HepG2 (cell line): ENCODE results near the gene GDPD4. TPM values are rescaled to one million over a fixed set of nuclear protein-coding genes. Genes with fewer than 3 reads are reported as not detected.

Source experiments
- ATAC-seq: fragments of 200-7000 bp; cut with Tn5 transposase; 3 replicates; pipeline ENCODE4 v1.9.1; 2020; ENCODE audit warnings: mild to moderate bottlenecking, moderate library complexity
- BruUV-seq: library from RNA; stranded (reverse); fragments of 400-500 nt; replicated peaks from 2 replicates; lab custom pipeline; 2021; lab: Mats Ljungman, UMichigan
- CTCF ChIA-PET: fragments of 300-600 bp; formaldehyde crosslinking; extraction: SDS; loops from one replicate; lab custom pipeline; 2021; ENCODE audit warnings: low total read pairs, inconsistent platforms, low intra/inter-chr PET ratio; lab: Yijun Ruan, JAX
- POLR2A ChIA-PET: fragments of 350-600 bp; sonication (Branson Sonifier 250); formaldehyde crosslinking; loops from one replicate; lab custom pipeline; 2020; ENCODE audit warnings: antibody characterized with exemption, inconsistent platforms; lab: Yijun Ruan, JAX
- DNase-seq: peaks from one replicate; pipeline ENCODE4 v3.0.0-alpha.2; 2015; ENCODE audit warnings: low spot score
- FAIRE-seq: peaks from 3 replicates; lab custom pipeline; 2011; peaks lifted over from hg19 to GRCh38; lab: Jason Lieb, UNC
- H2AFZ ChIP-seq: one replicate; pipeline ENCODE4 v1.6.1; 2011; ENCODE audit warnings: low read length, inconsistent platforms
- H3K27ac ChIP-seq: fragments of 300-600 bp; 3 replicates; pipeline ENCODE4 v1.8.0; 2011; ENCODE audit warnings: mixed run types, mild to moderate bottlenecking, mixed read lengths, low read length, inconsistent platforms; ENCODE audit not compliant: insufficient read depth; ENCODE audit errors: extremely low read length
- H3K27me3 ChIP-seq, 2 experiments: fragments of 200-600 bp in 1 of 2; 2 replicates in 1 of 2; 3 replicates in 1 of 2; pipeline versions ENCODE4 v1.6.0 to v1.8.0; 2011; ENCODE audit warnings: low read length in 2 of 2, mild to moderate bottlenecking in 2 of 2, moderate library complexity in 2 of 2, inconsistent platforms in 1 of 2; ENCODE audit not compliant: insufficient read depth in 2 of 2, control insufficient read depth in 1 of 2
- H3K36me3 ChIP-seq, 2 experiments: fragments of 200-600 bp in 1 of 2; replicated peaks in 1 of 2; 2 replicates in 1 of 2; 3 replicates in 1 of 2; pipeline versions ENCODE4 v1.5.1 to v1.8.0; 2011; ENCODE audit warnings: low read length in 2 of 2, inconsistent platforms in 1 of 2; ENCODE audit not compliant: insufficient read depth in 2 of 2, control insufficient read depth in 1 of 2
- H3K4me1 ChIP-seq: 2 replicates; pipeline ENCODE4 v1.5.1; 2012; ENCODE audit warnings: low read length, inconsistent platforms; ENCODE audit not compliant: insufficient read depth
- H3K4me2 ChIP-seq: 2 replicates; pipeline ENCODE4 v1.6.0; 2011; ENCODE audit warnings: low read depth, low read length, inconsistent platforms
- H3K4me3 ChIP-seq, 3 experiments: fragments of 200-600 bp in 1 of 3; sonication (generic), shearing (Covaris generic) in 1 of 3; replicated peaks in 1 of 3; 2 replicates each; pipeline ENCODE4 v1.5.1; 2011 to 2016; ENCODE audit warnings: low read length in 3 of 3, inconsistent platforms in 2 of 3, low read depth in 2 of 3, mild to moderate bottlenecking in 2 of 3, control low read depth in 1 of 3, mixed read lengths in 1 of 3; ENCODE audit not compliant: insufficient read depth in 1 of 3
- H3K79me2 ChIP-seq: one replicate; pipeline ENCODE4 v1.6.1; 2011; ENCODE audit warnings: low read length, inconsistent platforms; ENCODE audit not compliant: insufficient read depth
- H3K9ac ChIP-seq: 2 replicates; pipeline ENCODE4 v1.6.0; 2011; ENCODE audit warnings: mild to moderate bottlenecking, low read depth, low read length, inconsistent platforms; ENCODE audit not compliant: insufficient read depth
- H3K9me3 ChIP-seq: 2 replicates; pipeline ENCODE4 v1.5.1; 2012; ENCODE audit warnings: mild to moderate bottlenecking, low read length
- H4K20me1 ChIP-seq: 2 replicates; pipeline ENCODE4 v1.6.0; 2011; ENCODE audit warnings: inconsistent platforms, mild to moderate bottlenecking, low read length, moderate library complexity; ENCODE audit not compliant: insufficient read depth
- CAMTA2 ChIP-seq: sonication (generic); formaldehyde crosslinking; IDR thresholded peaks from 2 replicates; pipeline ENCODE4 v1.4.0; 2020; ENCODE audit warnings: mild to moderate bottlenecking, missing genetic modification reagents, borderline replicate concordance
- KLF13 ChIP-seq: sonication (generic); formaldehyde crosslinking; IDR thresholded peaks from 2 replicates; pipeline ENCODE4 v1.4.0; 2020; ENCODE audit warnings: mild to moderate bottlenecking, missing genetic modification reagents
- MAF1 ChIP-seq: sonication (generic); formaldehyde crosslinking; IDR thresholded peaks from 2 replicates; pipeline ENCODE4 v1.5.0; 2020; ENCODE audit warnings: missing genetic modification reagents, borderline replicate concordance
- RARA ChIP-seq: IDR thresholded peaks from 2 replicates; pipeline ENCODE4 v1.6.1; 2016; ENCODE audit warnings: missing genetic modification reagents, missing compliant biosample characterization
- SMYD3 ChIP-seq: sonication (generic); formaldehyde crosslinking; IDR thresholded peaks from 2 replicates; pipeline ENCODE4 v1.8.1; 2023; ENCODE audit warnings: mild to moderate bottlenecking, missing genetic modification reagents
- ZFP90 ChIP-seq: sonication (generic); formaldehyde crosslinking; IDR thresholded peaks from 2 replicates; pipeline ENCODE4 v1.8.0; 2022; ENCODE audit warnings: missing genetic modification reagents, mild to moderate bottlenecking, inconsistent platforms, borderline replicate concordance
- ZNF558 ChIP-seq: sonication (generic); formaldehyde crosslinking; IDR thresholded peaks from 2 replicates; pipeline ENCODE4 v1.9.0; 2022; ENCODE audit warnings: mild to moderate bottlenecking, missing genetic modification reagents, borderline replicate concordance
- ZNF569 ChIP-seq: sonication (generic); formaldehyde crosslinking; IDR thresholded peaks from 2 replicates; pipeline ENCODE4 v1.5.0; 2020; ENCODE audit warnings: mild to moderate bottlenecking, missing genetic modification reagents, moderate library complexity, borderline replicate concordance
- ZNF660 ChIP-seq: sonication (generic); formaldehyde crosslinking; IDR thresholded peaks from 2 replicates; pipeline ENCODE4 v1.5.1; 2020; ENCODE audit warnings: mild to moderate bottlenecking, low read depth, missing genetic modification reagents, borderline replicate concordance
- ZNF674 ChIP-seq: sonication (generic); formaldehyde crosslinking; IDR thresholded peaks from 2 replicates; pipeline ENCODE4 v1.5.0; 2020; ENCODE audit warnings: low read depth, mild to moderate bottlenecking, missing genetic modification reagents
- ZNF747 ChIP-seq: sonication (generic); formaldehyde crosslinking; IDR thresholded peaks from 2 replicates; pipeline ENCODE4 v1.8.1; 2023; ENCODE audit warnings: missing genetic modification reagents, mild to moderate bottlenecking, borderline replicate concordance
- WGBS: methylation state at CpG from one replicate; pipeline ENCODE4 v1.1.6; 2017; ENCODE audit warnings: low lambda C conversion rate; 5-methylcytosine and 5-hydroxymethylcytosine counted together
- in situ Hi-C: cut with HindIII; loops from 2 replicates; pipeline ENCODE4 v1.10.0; 2017; ENCODE audit warnings: low pct_unique_long_range_greater_than_20kb; ENCODE audit not compliant: extremely low pct_ligation_motif_present
- intact Hi-C: fragments of 100-400 bp; cut with micrococcal nuclease; formaldehyde crosslinking; loops from one replicate; pipeline ENCODE4 v1.10.0; 2022; ENCODE audit not compliant: unreplicated experiment
- polyA plus RNA-seq, 8 experiments: library from polyadenylated mRNA; depleted of rRNA in 3 of 8; stranded (reverse) in 7 of 8; unstranded in 1 of 8; fragments of >200 nt; fragmentation: Illumina TruSeq in 4 of 8; extraction: Trizol in 4 of 8; gene quantifications; 2 replicates each; pipeline versions ENCODE4 v1.2.1 to v1.2.3, GENCODE V29; 2011 to 2016; ENCODE audit warnings: low read depth in 4 of 8, missing spikeins in 1 of 8, mixed read lengths in 1 of 8; ENCODE audit not compliant: insufficient read depth in 1 of 8
- total RNA-seq, 5 experiments: library from RNA; depleted of rRNA; stranded (reverse); fragments of >200 nt; fragmentation: Illumina TruSeq; extraction: Trizol; gene quantifications; 2 replicates each; pipeline ENCODE4 v1.2.3, GENCODE V29; 2016; ENCODE audit warnings: low read depth in 1 of 5
- TF ChIP-seq, protein P1 (sequence below): sonication (generic); formaldehyde crosslinking; conservative IDR thresholded peaks from 2 replicates; pipeline ENCODE4 v1.4.0; 2020; ENCODE audit warnings: missing genetic modification reagents

The GDPD4 gene
- total and polyA plus RNA-seq, 2 of the 13 experiments (the other 11 are each of a cell fraction or from before 2014, with no cell fraction given), result not detected

DNA sequence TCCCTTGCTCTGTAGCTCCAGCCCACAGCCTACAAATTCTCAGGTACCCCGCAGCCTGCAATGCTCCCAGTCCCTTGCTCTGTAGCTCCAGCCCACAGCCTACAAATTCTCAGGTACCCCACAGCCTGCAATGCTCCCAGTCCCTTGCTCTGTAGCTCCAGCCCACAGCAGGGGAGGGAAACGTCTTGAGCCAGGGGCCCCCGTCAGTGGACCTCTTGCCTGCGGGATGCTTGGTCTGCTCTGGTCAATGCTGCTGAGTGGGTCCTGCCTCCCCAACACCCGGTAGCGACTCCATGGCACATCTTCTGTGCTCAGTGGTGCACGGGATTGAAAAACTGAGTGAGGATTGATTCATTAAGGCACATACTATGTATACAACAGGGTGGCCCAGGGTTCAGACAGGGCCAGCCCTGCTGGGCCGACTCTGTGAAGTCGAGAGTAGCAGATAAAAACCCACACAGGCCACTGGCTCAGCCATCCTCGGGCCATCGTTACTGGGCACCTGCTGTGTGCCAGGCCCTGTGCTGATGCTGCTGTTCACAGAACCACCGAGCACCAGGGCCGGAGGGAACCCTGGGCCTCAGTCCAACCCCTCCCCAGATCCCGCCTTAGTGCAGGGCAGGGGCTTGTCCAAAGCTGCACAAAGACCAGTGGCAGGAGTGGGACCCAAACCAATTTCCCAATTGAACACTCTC is 103.7 kb downstream of the GDPD4 start (continued):
- TF ChIP-seq ZNF569 (CRISPR knock-in tag), result no peak
- TF ChIP-seq ZNF660 (CRISPR knock-in tag), result no peak
- no peak for TF ChIP-seq ZFP90 (CRISPR knock-in tag)
- no peak for TF ChIP-seq ZNF747 (CRISPR knock-in tag)
- no peak for TF ChIP-seq RARA

- Histone ChIP-seq H3K79me2 (no peaks in the 10 kb centered on the region), H3K27me3 (no peaks in the 10 kb centered on the region), H3K27ac (no peak overlapping the region), H4K20me1 (no peaks in the 10 kb centered on the region), H3K4me2 (no peak overlapping the region), H3K36me3 (no peaks in the 10 kb centered on the region), H3K4me3 (no peak overlapping the region), H3K9ac (no peak overlapping the region), H3K4me1 (no peaks in the 10 kb centered on the region), H3K9me3 (0 out of 2 replicates have a peak, but pooled peaks cover 4% of the 10 kb centered on the region), H2AFZ (no peak overlapping the region)
- no TSS peak for BruUV-seq
- DNase-seq (no peak), ATAC-seq (no peak), FAIRE-seq (no peak)
- CTCF ChIA-PET, result no interaction called here
- in situ Hi-C loops, result loop anchor here (5.0 kb wide), 1 partner anchor 350 kb away; no protein-coding TSS in a partner anchor
- 97% methylated on average over 8 of the region's 8 CpGs for WGBS
- TF ChIP-seq MAF1 (CRISPR knock-in tag), result no peak
- no peak for TF ChIP-seq ZNF674 (CRISPR knock-in tag)
- TF ChIP-seq SMYD3 (CRISPR knock-in tag), result no peak
- TF ChIP-seq KLF13 (CRISPR knock-in tag), result no peak
- no peak for TF ChIP-seq CAMTA2 (CRISPR knock-in tag)
- TF ChIP-seq, protein P1, sequence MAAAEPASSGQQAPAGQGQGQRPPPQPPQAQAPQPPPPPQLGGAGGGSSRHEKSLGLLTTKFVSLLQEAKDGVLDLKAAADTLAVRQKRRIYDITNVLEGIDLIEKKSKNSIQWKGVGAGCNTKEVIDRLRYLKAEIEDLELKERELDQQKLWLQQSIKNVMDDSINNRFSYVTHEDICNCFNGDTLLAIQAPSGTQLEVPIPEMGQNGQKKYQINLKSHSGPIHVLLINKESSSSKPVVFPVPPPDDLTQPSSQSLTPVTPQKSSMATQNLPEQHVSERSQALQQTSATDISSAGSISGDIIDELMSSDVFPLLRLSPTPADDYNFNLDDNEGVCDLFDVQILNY (CRISPR knock-in tag), result no peak
- TF ChIP-seq ZNF558 (CRISPR knock-in tag), result no peak
- TF ChIP-seq, all 625 proteins: peak for 0
- POLR2A ChIA-PET, result no interaction called here
- intact Hi-C loops, result loop anchor here (5.0 to 10.0 kb wide), 2 partner anchors 178 to 420 kb away; no protein-coding TSS in a partner anchor
Observed at GRCh38 chr11:77196961-77197360, 104.5 kb downstream of the GDPD4 start.
